Neural progenitor cell (in vitro differentiated cells): ENCODE results near the gene CPLX1. TPM values are rescaled to one million over a fixed set of nuclear protein-coding genes. Genes with fewer than 3 reads are reported as not detected.

ENCODE experiments used
- DNase-seq: peaks from one replicate; pipeline ENCODE4 v3.0.0-alpha.2; 2016; ENCODE audit warnings: low spot score
- H2AFZ ChIP-seq: fragments of 200-600 bp; sonication (generic); replicated peaks from 2 replicates; pipeline ENCODE4 v1.6.1; 2016; ENCODE audit warnings: antibody characterized with exemption
- H3F3A ChIP-seq: fragments of 200-600 bp; sonication (generic); 2 replicates; pipeline ENCODE4 v1.6.1; 2016; ENCODE audit warnings: antibody characterized with exemption, low read depth
- H3K27ac ChIP-seq: fragments of 200-600 bp; sonication (generic); 2 replicates; pipeline ENCODE4 v1.5.1; 2016; ENCODE audit warnings: mild to moderate bottlenecking
- H3K27me3 ChIP-seq: fragments of 200-600 bp; sonication (generic); 2 replicates; pipeline ENCODE4 v1.6.1; 2016; ENCODE audit warnings: mild to moderate bottlenecking, moderate library complexity
- H3K36me3 ChIP-seq: fragments of 200-600 bp; sonication (generic); 2 replicates; pipeline ENCODE4 v1.5.1; 2016
- H3K4me1 ChIP-seq: fragments of 200-600 bp; sonication (generic); 2 replicates; pipeline ENCODE4 v1.6.1; 2016; ENCODE audit warnings: mixed run types
- H3K4me2 ChIP-seq: fragments of 200-600 bp; sonication (generic); 2 replicates; pipeline ENCODE4 v1.6.1; 2016
- H3K4me3 ChIP-seq: fragments of 200-600 bp; sonication (generic); 2 replicates; pipeline ENCODE4 v1.5.1; 2016
- H3K79me2 ChIP-seq: fragments of 200-600 bp; sonication (generic); 2 replicates; pipeline ENCODE4 v1.6.1; 2016; ENCODE audit warnings: low read depth
- H3K9ac ChIP-seq: fragments of 200-600 bp; sonication (generic); 2 replicates; pipeline ENCODE4 v1.6.1; 2016
- H3K9me3 ChIP-seq: fragments of 200-600 bp; sonication (generic); 2 replicates; pipeline ENCODE4 v1.5.1; 2016; ENCODE audit warnings: low read depth
- H4K20me1 ChIP-seq: fragments of 200-600 bp; sonication (generic); 2 replicates; pipeline ENCODE4 v1.6.1; 2016; ENCODE audit warnings: low read depth
- H3K27ac Mint-ChIP-seq: 3 replicates; pipeline ENCODE4 v1.8.0; 2021; ENCODE audit warnings: mixed read lengths
- H3K27me3 Mint-ChIP-seq: 2 replicates; pipeline ENCODE4 v1.8.0; 2022; ENCODE audit warnings: low read depth, mild to moderate bottlenecking, inconsistent platforms, moderate library complexity, mixed read lengths; ENCODE audit not compliant: insufficient read depth
- H3K36me3 Mint-ChIP-seq: 3 replicates; pipeline ENCODE4 v1.8.0; 2021; ENCODE audit warnings: mixed read lengths
- H3K4me1 Mint-ChIP-seq: 3 replicates; pipeline ENCODE4 v1.8.0; 2021; ENCODE audit warnings: mixed read lengths
- H3K4me3 Mint-ChIP-seq: 3 replicates; pipeline ENCODE4 v1.8.0; 2021; ENCODE audit warnings: mild to moderate bottlenecking, moderate library complexity, mixed read lengths
- H3K9me3 Mint-ChIP-seq: 3 replicates; pipeline ENCODE4 v1.8.0; 2020; ENCODE audit warnings: mixed read lengths
- CTCF ChIP-seq: fragments of 200-600 bp; sonication (generic); IDR thresholded peaks from 2 replicates; pipeline ENCODE4 v1.5.1; 2017; ENCODE audit warnings: antibody characterized with exemption, mild to moderate bottlenecking
- EZH2 ChIP-seq: fragments of 200-600 bp; sonication (generic); IDR thresholded peaks from 2 replicates; pipeline ENCODE4 v1.6.1; 2017; ENCODE audit warnings: antibody characterized with exemption, mild to moderate bottlenecking, moderate library complexity
- EZH2phosphoT487 ChIP-seq: fragments of 200-600 bp; sonication (generic); IDR thresholded peaks from 2 replicates; pipeline ENCODE4 v1.6.1; 2017; ENCODE audit warnings: antibody characterized with exemption
- total RNA-seq: library from RNA; depleted of rRNA; stranded (reverse); fragments of >200 nt; gene quantifications from 2 replicates; pipeline ENCODE4 v1.2.3, GENCODE V29; 2015; ENCODE audit warnings: low replicate concordance

CPLX1 gene
- total RNA-seq, 1 donor from 2014 or later = not detected

- Histone ChIP-seq H3K27me3 (peaks cover 100% of the 10 kb centered on the region), H3K27ac (no peak overlapping the region), H2AFZ (no peak overlapping the region), H3K36me3 (no peaks in the 10 kb centered on the region), H3K4me2 (no peak overlapping the region), H3K4me3 (no peak overlapping the region), H3F3A (peaks cover 3% of the 10 kb centered on the region), H3K79me2 (no peaks in the 10 kb centered on the region), H3K9me3 (no peaks in the 10 kb centered on the region), H3K4me1 (no peaks in the 10 kb centered on the region), H3K9ac (no peak overlapping the region), H4K20me1 (peaks cover 13% of the 10 kb centered on the region)
- Mint-ChIP-seq H3K27ac (no peak overlapping the region), H3K4me1 (no peaks in the 10 kb centered on the region), H3K36me3 (no peaks in the 10 kb centered on the region), H3K4me3 (no peak overlapping the region), H3K27me3 (peaks cover 41% of the 10 kb centered on the region), H3K9me3 (no peaks in the 10 kb centered on the region)
- DNase-seq = no peak
- no peak for TF ChIP-seq EZH2
- no peak for TF ChIP-seq EZH2phosphoT487
- no peak for TF ChIP-seq CTCF
Observed at GRCh38 chr4:818106-818921, 7.6 kb downstream of the CPLX1 start.

GRCh38 chr4:815464-816146 is 10.3 kb downstream of the CPLX1 start:
- Mint-ChIP-seq H3K36me3 (no peaks in the 10 kb centered on the region), H3K9me3 (no peaks in the 10 kb centered on the region), H3K27me3 (peaks cover 40% of the 10 kb centered on the region), H3K4me1 (no peaks in the 10 kb centered on the region), H3K27ac (no peak overlapping the region), H3K4me3 (no peak overlapping the region)
- Histone ChIP-seq H3K27ac (no peak overlapping the region), H3K4me2 (no peak overlapping the region), H3K9ac (no peak overlapping the region), H3F3A (peaks cover 3% of the 10 kb centered on the region), H3K4me1 (no peaks in the 10 kb centered on the region), H4K20me1 (no peaks in the 10 kb centered on the region), H3K9me3 (no peaks in the 10 kb centered on the region), H3K27me3 (peaks cover 100% of the 10 kb centered on the region), H3K79me2 (no peaks in the 10 kb centered on the region), H2AFZ (no peak overlapping the region), H3K4me3 (no peak overlapping the region), H3K36me3 (no peaks in the 10 kb centered on the region)
- no peak for TF ChIP-seq EZH2
- no peak for TF ChIP-seq CTCF
- TF ChIP-seq EZH2phosphoT487 = no peak
- no peak for DNase-seq

- Histone ChIP-seq H3F3A (peaks cover 3% of the 10 kb centered on the region), H3K79me2 (no peaks in the 10 kb centered on the region), H3K36me3 (no peaks in the 10 kb centered on the region), H3K4me1 (no peaks in the 10 kb centered on the region), H3K27me3 (peaks cover 100% of the 10 kb centered on the region), H3K9me3 (no peaks in the 10 kb centered on the region), H3K9ac (no peak overlapping the region), H3K27ac (no peak overlapping the region), H4K20me1 (no peaks in the 10 kb centered on the region), H3K4me3 (no peak overlapping the region), H3K4me2 (no peak overlapping the region), H2AFZ (no peak overlapping the region)
- H3K4me1 Mint-ChIP-seq = no peaks in the 10 kb centered on the region
- H3K27ac Mint-ChIP-seq = no peak overlapping the region
- H3K36me3 Mint-ChIP-seq = no peaks in the 10 kb centered on the region
- TF ChIP-seq EZH2phosphoT487 = no peak
- TF ChIP-seq CTCF = no peak
- TF ChIP-seq EZH2 = no peak
- no peak for DNase-seq
- H3K4me3 Mint-ChIP-seq = no peak overlapping the region
- H3K9me3 Mint-ChIP-seq = no peaks in the 10 kb centered on the region
- H3K27me3 Mint-ChIP-seq = peaks cover 36% of the 10 kb centered on the region
Observed at GRCh38 chr4:814312-814850, 11.5 kb downstream of the CPLX1 start.
